GM13977 (cell line): ENCODE measurements around the gene AHCYL2.

Experiments
- DNase-seq: peaks from one replicate; pipeline ENCODE4 v3.0.0; 2012; ENCODE audit warnings: low spot score
- CTCF ChIP-seq: IDR thresholded peaks from 2 replicates; pipeline ENCODE4 v1.5.1; 2012; ENCODE audit warnings: mild to moderate bottlenecking, control low read depth; ENCODE audit not compliant: insufficient read depth; ENCODE audit errors: extremely low read depth, missing control alignments
- in situ Hi-C: fragments of 300-500 bp; cut with MboI; formaldehyde crosslinking; loops from one replicate; pipeline ENCODE4 v1.12.0; 2022; ENCODE audit warnings: low sequenced_read_pairs, low pct_unique_long_range_greater_than_20kb, mixed read lengths, inconsistent platforms; ENCODE audit not compliant: unreplicated experiment

The AHCYL2 gene

DNA sequence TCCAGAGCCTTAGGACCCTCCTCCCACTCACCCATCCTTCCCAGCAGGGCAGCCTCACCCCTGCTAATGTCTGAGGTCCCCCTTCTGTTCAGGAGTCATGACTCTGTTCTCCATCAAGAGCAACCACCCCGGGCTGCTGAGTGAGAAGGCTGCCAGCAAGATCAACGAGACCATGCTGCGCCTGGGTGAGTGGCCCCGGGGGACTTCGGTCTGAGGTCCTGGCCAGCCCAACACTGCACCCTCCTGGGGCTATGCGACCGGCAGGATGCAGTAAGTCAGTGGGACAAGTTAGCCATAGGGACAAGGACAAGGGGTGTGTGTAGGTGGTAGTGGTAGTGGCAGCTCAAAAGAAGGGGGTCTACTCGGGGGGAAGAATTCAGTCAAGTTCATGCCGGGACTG, 16.2 kb upstream of the AHCYL2 start:
- in situ Hi-C loops: loop anchor here (25.0 kb wide), 1 partner anchor 254 kb away; no protein-coding TSS in a partner anchor
- DNase-seq: no peak
- TF ChIP-seq CTCF: peak; percentile 16

GRCh38 chr7:129209067-129209926, 15.5 kb upstream of the AHCYL2 start:
- in situ Hi-C loops: loop anchor here (25.0 kb wide), 1 partner anchor 253 kb away; no protein-coding TSS in a partner anchor
- TF ChIP-seq CTCF: no peak
- DNase-seq: no peak

DNA sequence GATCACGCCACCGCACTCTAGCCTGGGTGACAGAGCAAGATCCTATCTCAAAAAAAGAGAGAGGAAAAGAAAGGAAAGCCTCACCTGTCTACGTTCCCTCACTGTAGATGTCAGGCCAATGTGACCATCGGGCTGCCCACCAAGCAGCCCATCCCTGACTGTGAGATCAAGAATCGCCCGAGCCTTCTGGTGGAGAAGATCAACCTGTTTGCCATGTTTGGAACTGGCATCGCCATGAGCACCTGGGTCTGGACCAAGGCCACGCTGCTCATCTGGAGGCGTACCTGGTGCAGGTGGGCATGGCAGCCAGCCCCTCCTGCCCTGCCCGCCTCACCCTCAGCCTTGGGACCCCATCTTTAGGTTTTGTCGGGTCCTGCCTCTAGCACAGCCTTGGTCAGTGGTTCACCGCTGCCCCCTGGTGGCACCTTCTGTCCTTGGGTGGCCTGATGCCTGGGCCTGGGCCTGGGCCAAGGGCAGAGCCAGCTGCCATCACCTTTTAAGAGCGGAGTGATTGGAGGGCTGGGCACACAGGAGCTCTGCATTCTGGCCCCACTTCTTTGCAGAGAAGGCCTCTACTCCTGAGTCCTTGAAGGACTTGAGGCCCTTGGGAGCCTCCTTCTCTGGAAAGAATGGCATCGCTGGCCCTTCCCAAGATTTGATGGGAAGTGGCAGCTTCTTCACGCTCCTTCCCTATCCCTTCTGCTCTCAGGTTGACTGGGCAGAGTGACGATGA, 14.4 kb upstream of the AHCYL2 start:
- DNase-seq: peak; percentile 89
- in situ Hi-C loops: loop anchor here (25.0 kb wide), 1 partner anchor 252 kb away; no protein-coding TSS in a partner anchor

DNA sequence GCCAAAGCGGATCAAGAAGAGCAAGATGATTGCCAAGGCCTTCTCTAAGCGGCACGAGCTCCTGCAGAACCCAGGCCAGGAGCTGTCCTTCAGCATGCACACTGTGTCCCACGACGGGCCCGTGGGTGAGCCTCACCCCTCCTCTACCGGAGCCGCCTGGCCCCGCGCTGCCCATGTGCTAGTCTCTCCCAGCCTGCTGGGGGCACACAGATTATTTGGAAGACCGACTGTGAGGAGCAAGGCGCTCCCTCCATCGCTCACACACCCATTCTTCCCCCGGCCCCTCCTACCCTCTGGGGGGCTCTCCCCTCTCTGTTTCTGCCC, 13.9 kb upstream of the AHCYL2 start:
- no peak for TF ChIP-seq CTCF
- no peak for DNase-seq
- in situ Hi-C loops: loop anchor here (25.0 kb wide), 1 partner anchor 251 kb away; no protein-coding TSS in a partner anchor

More for the DNA sequence above, 14.4 kb upstream of the AHCYL2 start:
- peak; percentile 94 for TF ChIP-seq CTCF

- in situ Hi-C loops: loop anchor here (25.0 kb wide), 1 partner anchor 250 kb away; no protein-coding TSS in a partner anchor
- TF ChIP-seq CTCF: no peak
- no peak for DNase-seq
These were observed 12.7 kb upstream of the AHCYL2 start for GRCh38 chr7:129212126-129212525.

GRCh38 chr7:129212596-129212995, 12.2 kb upstream of the AHCYL2 start:
- DNase-seq: no peak
- in situ Hi-C loops: loop anchor here (25.0 kb wide), 1 partner anchor 250 kb away; no protein-coding TSS in a partner anchor
- no peak for TF ChIP-seq CTCF
